Bronchial epithelial cell (primary cell): Measurements from ENCODE around the gene DRD1. TPM values are rescaled to one million over a fixed set of nuclear protein-coding genes. Genes with fewer than 3 reads are reported as not detected.
"Not testable (repeated sequence)": the region's sequence is repeated elsewhere in the genome, so short reads cannot be mapped to it uniquely, and the experiment has no call there.

Experiments used
- DNase-seq: peaks from one replicate; pipeline ENCODE4 v3.0.0-alpha.2; 2010; ENCODE audit warnings: low read depth
- FAIRE-seq: peaks from 2 replicates; lab custom pipeline; 2011; peaks lifted over from hg19 to GRCh38; lab: Jason Lieb, UNC
- H3K27me3 ChIP-seq: 2 replicates; pipeline ENCODE4 v1.5.1; 2011; ENCODE audit warnings: low read length; ENCODE audit not compliant: control insufficient read depth, insufficient read depth
- H3K36me3 ChIP-seq: 2 replicates; pipeline ENCODE4 v1.5.1; 2011; ENCODE audit warnings: low read length; ENCODE audit not compliant: control insufficient read depth, insufficient read depth
- H3K4me3 ChIP-seq: 2 replicates; pipeline ENCODE4 v1.5.1; 2011; ENCODE audit warnings: mild to moderate bottlenecking, low read depth, low read length, control low read depth
- total RNA-seq: library from RNA; depleted of rRNA; stranded (reverse); fragments of >200 nt; gene quantifications from 2 replicates; pipeline ENCODE4 v1.2.1, GENCODE V29; 2014
- TF ChIP-seq, protein P1 (sequence below): IDR thresholded peaks from 2 replicates; pipeline ENCODE4 v1.5.1; 2011; ENCODE audit warnings: mild to moderate bottlenecking, moderate library complexity, low read length, control low read depth, inconsistent platforms; ENCODE audit not compliant: insufficient read depth, severe bottlenecking

The DRD1 gene
- total RNA-seq, 1 donor from 2014 or later: not detected

DNA sequence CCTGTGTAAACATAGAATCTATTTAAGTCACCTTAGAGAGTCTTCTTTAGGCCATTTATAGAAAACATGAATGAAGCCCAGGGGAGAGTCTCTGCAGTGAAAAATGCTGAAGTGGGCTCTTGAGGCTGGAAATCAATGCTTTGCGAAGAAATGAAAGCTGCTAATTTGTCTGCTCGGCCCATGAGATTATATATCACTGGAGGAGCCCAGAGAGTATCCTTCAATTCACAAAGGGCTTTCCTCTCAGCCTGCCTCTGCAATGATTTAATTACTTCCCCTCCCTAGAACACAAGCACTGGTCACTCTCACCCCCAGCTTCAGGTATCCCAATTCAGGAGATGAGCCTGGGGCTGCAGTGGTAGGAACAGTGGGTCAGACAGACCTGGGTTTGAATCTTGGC lies 8.2 kb upstream of the DRD1 start:
- no peak for DNase-seq
- Histone ChIP-seq H3K4me3 (no peak overlapping the region), H3K27me3 (no peaks in the 10 kb centered on the region), H3K36me3 (no peaks in the 10 kb centered on the region)
- FAIRE-seq: no peak
- TF ChIP-seq, protein P1, sequence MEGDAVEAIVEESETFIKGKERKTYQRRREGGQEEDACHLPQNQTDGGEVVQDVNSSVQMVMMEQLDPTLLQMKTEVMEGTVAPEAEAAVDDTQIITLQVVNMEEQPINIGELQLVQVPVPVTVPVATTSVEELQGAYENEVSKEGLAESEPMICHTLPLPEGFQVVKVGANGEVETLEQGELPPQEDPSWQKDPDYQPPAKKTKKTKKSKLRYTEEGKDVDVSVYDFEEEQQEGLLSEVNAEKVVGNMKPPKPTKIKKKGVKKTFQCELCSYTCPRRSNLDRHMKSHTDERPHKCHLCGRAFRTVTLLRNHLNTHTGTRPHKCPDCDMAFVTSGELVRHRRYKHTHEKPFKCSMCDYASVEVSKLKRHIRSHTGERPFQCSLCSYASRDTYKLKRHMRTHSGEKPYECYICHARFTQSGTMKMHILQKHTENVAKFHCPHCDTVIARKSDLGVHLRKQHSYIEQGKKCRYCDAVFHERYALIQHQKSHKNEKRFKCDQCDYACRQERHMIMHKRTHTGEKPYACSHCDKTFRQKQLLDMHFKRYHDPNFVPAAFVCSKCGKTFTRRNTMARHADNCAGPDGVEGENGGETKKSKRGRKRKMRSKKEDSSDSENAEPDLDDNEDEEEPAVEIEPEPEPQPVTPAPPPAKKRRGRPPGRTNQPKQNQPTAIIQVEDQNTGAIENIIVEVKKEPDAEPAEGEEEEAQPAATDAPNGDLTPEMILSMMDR: no peak

GRCh38 chr5:175448276-175448675 lies 4.3 kb upstream of the DRD1 start:
- H3K27me3 ChIP-seq: peaks cover 8% of the 10 kb centered on the region
- TF ChIP-seq, protein P1: no peak
- H3K36me3 ChIP-seq: no peaks in the 10 kb centered on the region
- DNase-seq: no peak
- no peak for FAIRE-seq
- no peak overlapping the region for H3K4me3 ChIP-seq

GRCh38 chr5:175447571-175447970 lies 3.6 kb upstream of the DRD1 start:
- H3K36me3 ChIP-seq: no peaks in the 10 kb centered on the region
- FAIRE-seq: no peak
- no peak for DNase-seq
- TF ChIP-seq, protein P1: no peak
- H3K4me3 ChIP-seq: no peak overlapping the region
- peaks cover 8% of the 10 kb centered on the region for H3K27me3 ChIP-seq

GRCh38 chr5:175446378-175446777 lies 2.4 kb upstream of the DRD1 start:
- not testable (repeated sequence) for H3K4me3 ChIP-seq, H3K36me3 ChIP-seq, DNase-seq, H3K27me3 ChIP-seq, FAIRE-seq

DNA sequence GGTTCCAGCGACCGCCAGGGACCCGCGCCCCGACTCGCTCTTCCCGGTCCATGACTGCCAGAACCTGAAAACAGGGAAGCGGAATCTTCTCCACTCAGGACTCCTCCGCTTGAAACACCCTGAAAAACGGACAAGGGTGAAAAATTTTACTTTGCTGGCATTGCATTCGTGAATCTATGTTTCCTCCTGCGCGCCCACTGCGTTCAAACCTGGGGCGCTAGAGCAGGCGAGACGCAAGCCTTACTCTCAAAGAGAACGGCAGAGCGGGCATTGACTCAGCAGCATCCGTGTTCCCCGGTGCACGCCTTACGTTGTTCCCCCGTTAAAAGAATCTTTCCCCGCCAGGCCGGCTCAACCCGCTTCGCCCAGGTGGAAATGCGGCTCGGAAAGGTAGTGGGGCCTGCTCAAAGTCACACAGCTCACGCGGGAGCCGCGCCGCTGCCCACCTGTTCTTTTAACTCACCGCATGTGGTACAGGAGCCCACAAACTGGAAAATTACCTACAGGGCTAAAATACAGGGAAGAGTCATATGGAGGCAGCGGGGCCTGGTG lies 999 bp upstream of the DRD1 start:
- TF ChIP-seq, protein P1: no peak
- DNase-seq (no peak), FAIRE-seq (no peak)
- Histone ChIP-seq H3K27me3 (peaks cover 10% of the 10 kb centered on the region), H3K36me3 (no peaks in the 10 kb centered on the region), H3K4me3 (no peak overlapping the region)

- FAIRE-seq: no peak
- Histone ChIP-seq H3K36me3 (no peaks in the 10 kb centered on the region), H3K4me3 (no peak overlapping the region), H3K27me3 (peaks cover 10% of the 10 kb centered on the region)
- TF ChIP-seq, protein P1: no peak
- DNase-seq: no peak
These were observed 395 bp downstream of the DRD1 start for GRCh38 chr5:175443514-175444059.
